K562 (cell line): Measurements from ENCODE around the gene SLC22A24. TPM values are rescaled to one million over a fixed set of nuclear protein-coding genes. Genes with fewer than 3 reads are reported as not detected.

ENCODE experiments used
- ATAC-seq: fragments of 200-7000 bp; cut with Tn5 transposase; 3 replicates; pipeline ENCODE4 v1.9.1; 2020; ENCODE audit warnings: moderate library complexity
- Bru-seq: library from RNA; stranded (reverse); fragments of 400-500 nt; gene quantifications from one replicate; lab custom pipeline; 2021; lab: Mats Ljungman, UMichigan
- BruChase-seq, 2 experiments: library from RNA; stranded (reverse); fragments of 400-500 nt; gene quantifications; one replicate each; lab custom pipeline; 2021; lab: Mats Ljungman, UMichigan
- BruUV-seq: library from RNA; stranded (reverse); fragments of 400-500 nt; replicated peaks from 2 replicates; lab custom pipeline; 2021; lab: Mats Ljungman, UMichigan
- CTCF ChIA-PET: fragments of 300-600 bp; formaldehyde crosslinking; extraction: SDS; loops from one replicate; lab custom pipeline; 2021; ENCODE audit warnings: low intra/inter-chr PET ratio; lab: Yijun Ruan, JAX
- POLR2A ChIA-PET: fragments of 300-600, 350-650 bp; sonication (Branson Sonifier 250); formaldehyde crosslinking; extraction: SDS; loops from one replicate; lab custom pipeline; 2021; ENCODE audit warnings: antibody characterized with exemption, inconsistent platforms; lab: Yijun Ruan, JAX
- DNase-seq, 4 experiments: peaks; one replicate each; pipeline versions ENCODE4 v3.0.0 to v3.0.0-alpha.2; 2011 to 2018; ENCODE audit warnings: low spot score in 3 of 4, mixed read lengths in 3 of 4; ENCODE audit errors: extremely low read depth in 1 of 4
- FAIRE-seq: peaks from 2 replicates; lab custom pipeline; 2011; peaks lifted over from hg19 to GRCh38; lab: Jason Lieb, UNC
- H2AFZ ChIP-seq: 2 replicates; pipeline ENCODE4 v1.6.0; 2011; ENCODE audit warnings: low read depth, low read length, control low read depth, inconsistent platforms
- H3K27ac ChIP-seq: fragments of 200-600 bp; 3 replicates; pipeline ENCODE4 v1.8.0; 2011; ENCODE audit warnings: low read depth, mild to moderate bottlenecking, control low read depth, inconsistent platforms, low read length, moderate library complexity, mixed read lengths; ENCODE audit errors: extremely low read depth
- H3K27me3 ChIP-seq, 2 experiments: fragments of 300-600 bp in 1 of 2; 2 replicates in 1 of 2; 3 replicates in 1 of 2; pipeline versions ENCODE4 v1.6.0 to v1.8.0; 2011; ENCODE audit warnings: inconsistent platforms in 2 of 2, low read length in 2 of 2, mild to moderate bottlenecking in 1 of 2, mixed read lengths in 1 of 2, moderate library complexity in 1 of 2; ENCODE audit not compliant: control insufficient read depth in 2 of 2, insufficient read depth in 2 of 2
- H3K36me3 ChIP-seq: fragments of 300-600 bp; 3 replicates; pipeline ENCODE4 v1.8.0; 2011; ENCODE audit warnings: mild to moderate bottlenecking, low read length, inconsistent platforms; ENCODE audit not compliant: control insufficient read depth, insufficient read depth
- H3K4me1 ChIP-seq, 2 experiments: fragments of 200-600 bp in 1 of 2; replicated peaks in 1 of 2; 2 replicates in 1 of 2; 3 replicates in 1 of 2; pipeline versions ENCODE4 v1.5.1 to v1.8.0; 2011; ENCODE audit warnings: inconsistent platforms in 2 of 2, low read length in 2 of 2, mild to moderate bottlenecking in 1 of 2, mixed read lengths in 1 of 2, moderate library complexity in 1 of 2; ENCODE audit not compliant: control insufficient read depth in 2 of 2, insufficient read depth in 2 of 2
- H3K4me2 ChIP-seq: 2 replicates; pipeline ENCODE4 v1.6.1; 2011; ENCODE audit warnings: low read length, control low read depth, inconsistent platforms, mixed read lengths; ENCODE audit not compliant: insufficient read depth
- H3K4me3 ChIP-seq: fragments of 200-600 bp; sonication (generic), shearing (Covaris generic); 2 replicates; pipeline ENCODE4 v1.5.1; 2016; ENCODE audit warnings: control low read depth, inconsistent platforms
- H3K79me2 ChIP-seq: fragments of 200-600 bp; 3 replicates; pipeline ENCODE4 v1.8.0; 2011; ENCODE audit warnings: low read length, inconsistent platforms; ENCODE audit not compliant: control insufficient read depth, insufficient read depth
- H3K9ac ChIP-seq, 2 experiments: 2 replicates each; pipeline versions ENCODE4 v1.6.0 to v1.6.1; 2011; ENCODE audit warnings: low read depth in 2 of 2, low read length in 2 of 2, control low read depth in 1 of 2, inconsistent platforms in 1 of 2, mild to moderate bottlenecking in 1 of 2, mixed read lengths in 1 of 2; ENCODE audit not compliant: insufficient read depth in 1 of 2
- H3K9me1 ChIP-seq: one replicate; pipeline ENCODE4 v1.6.0; 2011; ENCODE audit warnings: inconsistent platforms, mild to moderate bottlenecking, low read length, moderate library complexity; ENCODE audit not compliant: control insufficient read depth, insufficient read depth
- H3K9me3 ChIP-seq: replicated peaks from 2 replicates; pipeline ENCODE4 v1.5.1; 2011; ENCODE audit warnings: low read depth, low read length, inconsistent platforms; ENCODE audit not compliant: control insufficient read depth, insufficient read depth
- H4K20me1 ChIP-seq: replicated peaks from 2 replicates; pipeline ENCODE4 v1.6.1; 2011; ENCODE audit warnings: low read length, inconsistent platforms, mixed read lengths; ENCODE audit not compliant: control insufficient read depth, insufficient read depth
- TFE3 ChIP-seq: fragments of 450-650 bp; formaldehyde crosslinking; IDR thresholded peaks from 2 replicates; pipeline ENCODE4 v1.4.0; 2020; ENCODE audit warnings: mild to moderate bottlenecking, mixed read lengths
- ZNF436 ChIP-seq: fragments of 250-450, 450-650 bp; sonication (Bioruptor Pico); formaldehyde crosslinking; IDR thresholded peaks from 2 replicates; pipeline ENCODE4 v1.7.0; 2020; ENCODE audit warnings: mild to moderate bottlenecking
- WGBS: fragments of 100-300 bp; shearing (Covaris generic); methylation state at CpG from one replicate; pipeline ENCODE4 v1.1.6; 2016; ENCODE audit warnings: low coverage, mixed read lengths; ENCODE audit not compliant: insufficient coverage; ENCODE audit errors: missing lambda C conversion rate; 5-methylcytosine and 5-hydroxymethylcytosine counted together
- in situ Hi-C: fragments of 300-500 bp; cut with MboI; formaldehyde crosslinking; loops from 4 replicates; pipeline ENCODE4 v1.15.0; 2018; ENCODE audit warnings: inconsistent platforms, mixed read lengths
- intact Hi-C: fragments of 100-400 bp; cut with micrococcal nuclease; formaldehyde crosslinking; loops from 2 replicates; pipeline ENCODE4 v1.14.2; 2022
- long read RNA-seq, 3 experiments: library from polyadenylated mRNA in 2 of 3; library from RNA in 1 of 3; unstranded in 2 of 3; stranded (forward) in 1 of 3; transcript quantifications; one replicate each; pipeline ENCODE4 v2.0.0, GENCODE V29; 2019 to 2022
- polyA minus RNA-seq, 3 experiments: library from RNA; depleted of rRNA, polyadenylated mRNA; stranded (reverse); fragments of >200 nt; gene quantifications; 2 replicates each; pipeline ENCODE4 v1.2.3, GENCODE V29; 2011
- polyA plus RNA-seq, 8 experiments: library from polyadenylated mRNA; depleted of rRNA in 4 of 8; stranded (reverse) in 5 of 8; unstranded in 3 of 8; fragments of >200 nt; fragmentation: Nextera tagmentation in 2 of 8; fragmentation: Illumina TruSeq in 1 of 8; extraction: Ambion mirVana in 2 of 8; extraction: Trizol in 1 of 8; gene quantifications; 2 replicates each; pipeline versions ENCODE4 v1.2.1 to v1.2.3, GENCODE V29; 2011 to 2014; ENCODE audit warnings: inconsistent platforms in 1 of 8, missing spikeins in 1 of 8
- total RNA-seq, 7 experiments: library from RNA; depleted of rRNA in 6 of 7; stranded (reverse); fragments of >200 nt in 6 of 7; fragmentation: Illumina TruSeq in 2 of 7; extraction: Trizol in 2 of 7; gene quantifications; 2 replicates each; pipeline versions ENCODE4 v1.2.1 to v1.2.3, GENCODE V29; 2011 to 2021; ENCODE audit warnings: low replicate concordance in 1 of 7

SLC22A24 gene
- total RNA-seq (2011; cell fraction: chromatin; rRNA removed; ENCODE audit: low replicate concordance): not detected in 2 replicates
- not detected in 2 replicates for total RNA-seq (2011; cell fraction: nucleolus; rRNA removed)
- not detected in 2 replicates for total RNA-seq (2011; cell fraction: nucleoplasm; rRNA removed)
- not detected in 2 replicates for total RNA-seq (2014; rRNA removed)
- total RNA-seq (2014; rRNA removed; fragmentation: Illumina TruSeq; extraction: Trizol): not detected in 2 replicates
- total RNA-seq (2015; rRNA removed; fragmentation: Illumina TruSeq; extraction: Trizol): not detected in 2 replicates
- not detected in 2 replicates for total RNA-seq (2021)
- polyA plus RNA-seq (2011; rRNA removed): not detected in 2 replicates
- polyA plus RNA-seq (2011; cell fraction: cytosol; rRNA removed): not detected in 2 replicates
- polyA plus RNA-seq (2011; cell fraction: nucleus; rRNA removed): not detected in 2 replicates
- polyA plus RNA-seq (2012): not detected in 2 replicates
- polyA plus RNA-seq (2014; fragmentation: Illumina TruSeq; extraction: Trizol): not detected in 2 replicates
- not detected for polyA plus RNA-seq (2014; fragmentation: Nextera tagmentation; extraction: Ambion mirVana)
- polyA plus RNA-seq (2014; rRNA removed): not detected in 2 replicates
- polyA minus RNA-seq (2011; rRNA and poly(A)+ RNA removed): not detected in 2 replicates
- not detected in 2 replicates for polyA minus RNA-seq (2011; cell fraction: cytosol; rRNA and poly(A)+ RNA removed)
- polyA minus RNA-seq (2011; cell fraction: nucleus; rRNA and poly(A)+ RNA removed): not detected in 2 replicates
- Bru-seq, nascent RNA: not detected
- BruChase-seq, experiment 1, labeled RNA remaining after a 2-hour chase: not detected
- BruChase-seq, experiment 2, labeled RNA remaining after a 6-hour chase: percentile 0 among the genes with signal in this experiment
- long read RNA-seq, experiment 1: 0 reads
- long read RNA-seq, experiment 2: 0 reads
- long read RNA-seq, experiment 3: 0 reads

GRCh38 chr11:63144121-63144520, at the start of gene SLC22A24:
SLC22A24 (minus strand) TSS chr11:63144221; CDS start chr11:63143779, 442 bp downstream.
- no peaks in the 10 kb centered on the region for H3K36me3 ChIP-seq
- H3K9me3 ChIP-seq: no peaks in the 10 kb centered on the region
- no peak within 1 kb of the TSS for H3K4me2 ChIP-seq
- intact Hi-C loops: no loop called here
- WGBS: 0% methylated on average over 1 of the region's 1 CpG
- no peaks in the 10 kb centered on the region for H3K79me2 ChIP-seq
- H3K27me3 ChIP-seq: no peaks in the 10 kb centered on the region
- H3K9me1 ChIP-seq: no peaks in the 10 kb centered on the region
- FAIRE-seq (no peak), ATAC-seq (no peak)
- no peaks in the 10 kb centered on the region for H3K4me1 ChIP-seq
- no peak within 1 kb of the TSS for H3K27ac ChIP-seq
- TF ChIP-seq ZNF436 (CRISPR knock-in tag) (no peak), TFE3 (CRISPR knock-in tag) (peak; percentile 36; the same call in 1 of the 2 replicates)
- TF ChIP-seq, all 486 proteins: peak for 1
- no TSS peak for BruUV-seq
- ChIA-PET POLR2A (no interaction called here), CTCF (no interaction called here)
- H4K20me1 ChIP-seq: no peaks in the 10 kb centered on the region
- no peak within 1 kb of the TSS for H3K9ac ChIP-seq
- H3K4me3 ChIP-seq: no peak within 1 kb of the TSS
- DNase-seq: no peak
- in situ Hi-C loops: no loop called here
- H2AFZ ChIP-seq: no peak within 1 kb of the TSS
